ENCODE results near the gene SNX24. TPM values are rescaled to one million over a fixed set of nuclear protein-coding genes. Genes with fewer than 3 reads are reported as not detected.

Gene SNX24
- total and polyA plus RNA-seq, 2 donors (not counting 1 experiment from before 2014, with no cell fraction given), result 13.4 to 22.3 TPM

DNA sequence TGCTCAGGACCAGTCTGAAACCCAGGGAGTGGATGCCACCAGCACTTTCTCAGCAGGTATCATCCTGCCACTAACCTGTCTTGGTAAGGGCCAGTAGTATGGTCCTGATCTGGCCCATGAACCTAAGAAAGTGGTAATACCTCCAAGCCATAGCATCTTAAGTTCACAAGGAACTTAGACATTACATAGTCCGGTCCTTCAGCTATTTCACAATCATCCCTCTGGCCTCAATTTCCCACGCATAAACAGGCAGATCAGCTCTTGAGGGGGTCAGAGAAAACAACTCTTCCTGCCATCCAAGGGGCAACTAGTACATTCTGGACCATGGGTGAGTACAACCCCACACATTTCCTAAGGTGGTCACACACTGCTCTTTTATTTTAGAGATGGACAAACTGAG is 102.9 kb downstream of the SNX24 start:
- DNase-seq (ENCODE audit: low read depth in 2 of 2), result no peak
- Histone ChIP-seq H3K9me3 (ENCODE audit: control insufficient read depth, insufficient read depth, low read depth, low read length) (no peaks in the 10 kb centered on the region), H3K79me2 (ENCODE audit: control insufficient read depth, insufficient read depth, low read length) (no peaks in the 10 kb centered on the region), H4K20me1 (ENCODE audit: control insufficient read depth, extremely low read depth, insufficient read depth, low read length) (no peaks in the 10 kb centered on the region), H2AFZ (ENCODE audit: low read length) (no peak overlapping the region), H3K4me2 (ENCODE audit: extremely low read depth, insufficient read depth, low read length) (no peak overlapping the region), H3K4me1 (ENCODE audit: control insufficient read depth, extremely low read depth, insufficient read depth, low read length) (no peaks in the 10 kb centered on the region), H3K9ac (ENCODE audit: insufficient read depth, low read length) (no peak overlapping the region), H3K4me3 (replicated peaks in 1 of 4; ENCODE audit: control extremely low read depth in 1 of 4, insufficient read depth in 1 of 4, low read depth in 3 of 4, low read length in 4 of 4) (no peak overlapping the region), H3K36me3 (ENCODE audit: control insufficient read depth, insufficient read depth, low read length) (no peaks in the 10 kb centered on the region), H3K27ac (ENCODE audit: insufficient read depth, low read length) (no peak overlapping the region), H3K27me3 (ENCODE audit: control insufficient read depth, insufficient read depth, low read length) (no peaks in the 10 kb centered on the region)
- TF ChIP-seq, protein P1, sequence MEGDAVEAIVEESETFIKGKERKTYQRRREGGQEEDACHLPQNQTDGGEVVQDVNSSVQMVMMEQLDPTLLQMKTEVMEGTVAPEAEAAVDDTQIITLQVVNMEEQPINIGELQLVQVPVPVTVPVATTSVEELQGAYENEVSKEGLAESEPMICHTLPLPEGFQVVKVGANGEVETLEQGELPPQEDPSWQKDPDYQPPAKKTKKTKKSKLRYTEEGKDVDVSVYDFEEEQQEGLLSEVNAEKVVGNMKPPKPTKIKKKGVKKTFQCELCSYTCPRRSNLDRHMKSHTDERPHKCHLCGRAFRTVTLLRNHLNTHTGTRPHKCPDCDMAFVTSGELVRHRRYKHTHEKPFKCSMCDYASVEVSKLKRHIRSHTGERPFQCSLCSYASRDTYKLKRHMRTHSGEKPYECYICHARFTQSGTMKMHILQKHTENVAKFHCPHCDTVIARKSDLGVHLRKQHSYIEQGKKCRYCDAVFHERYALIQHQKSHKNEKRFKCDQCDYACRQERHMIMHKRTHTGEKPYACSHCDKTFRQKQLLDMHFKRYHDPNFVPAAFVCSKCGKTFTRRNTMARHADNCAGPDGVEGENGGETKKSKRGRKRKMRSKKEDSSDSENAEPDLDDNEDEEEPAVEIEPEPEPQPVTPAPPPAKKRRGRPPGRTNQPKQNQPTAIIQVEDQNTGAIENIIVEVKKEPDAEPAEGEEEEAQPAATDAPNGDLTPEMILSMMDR (conservative IDR thresholded peaks at IDR 0.05 in 1 of 2, IDR thresholded peaks at IDR 0.05 in 1 of 2; ENCODE audit: low read depth in 1 of 2, low read length in 2 of 2), result no peak
- TF ChIP-seq EZH2 (IDR thresholded peaks at IDR 0.05; ENCODE audit: low read length, missing control alignments), result no peak

DNA sequence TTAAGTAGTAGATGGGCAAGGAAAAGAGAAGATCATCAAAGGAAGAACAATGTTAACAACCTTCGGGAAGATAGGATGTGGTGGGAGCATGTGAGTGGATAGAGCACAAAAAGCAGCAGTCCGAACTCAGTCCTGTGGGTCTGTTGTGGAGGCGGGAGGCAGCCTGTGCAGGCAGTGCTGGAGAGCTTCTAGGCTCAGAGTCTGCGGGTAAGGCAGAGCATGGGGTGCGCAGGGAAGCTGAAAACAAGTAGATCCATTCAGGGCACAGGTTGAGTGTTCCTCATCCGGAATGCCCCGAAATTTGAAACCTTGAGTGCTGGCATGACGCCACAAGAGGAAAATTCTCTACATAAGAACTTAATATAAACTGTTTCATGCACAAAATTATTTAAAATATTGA is 106.2 kb downstream of the SNX24 start:
- TF ChIP-seq, protein P1 (conservative IDR thresholded peaks at IDR 0.05 in 1 of 2, IDR thresholded peaks at IDR 0.05 in 1 of 2; ENCODE audit: low read depth in 1 of 2, low read length in 2 of 2), result no peak
- TF ChIP-seq EZH2 (IDR thresholded peaks at IDR 0.05; ENCODE audit: low read length, missing control alignments), result no peak
- Histone ChIP-seq H4K20me1 (ENCODE audit: control insufficient read depth, extremely low read depth, insufficient read depth, low read length) (no peaks in the 10 kb centered on the region), H3K4me3 (replicated peaks in 1 of 4; ENCODE audit: control extremely low read depth in 1 of 4, insufficient read depth in 1 of 4, low read depth in 3 of 4, low read length in 4 of 4) (no peak overlapping the region), H3K27me3 (ENCODE audit: control insufficient read depth, insufficient read depth, low read length) (no peaks in the 10 kb centered on the region), H3K79me2 (ENCODE audit: control insufficient read depth, insufficient read depth, low read length) (no peaks in the 10 kb centered on the region), H3K4me2 (ENCODE audit: extremely low read depth, insufficient read depth, low read length) (no peak overlapping the region), H2AFZ (ENCODE audit: low read length) (no peak overlapping the region), H3K36me3 (ENCODE audit: control insufficient read depth, insufficient read depth, low read length) (no peaks in the 10 kb centered on the region), H3K4me1 (ENCODE audit: control insufficient read depth, extremely low read depth, insufficient read depth, low read length) (no peaks in the 10 kb centered on the region), H3K9me3 (ENCODE audit: control insufficient read depth, insufficient read depth, low read depth, low read length) (no peaks in the 10 kb centered on the region), H3K9ac (ENCODE audit: insufficient read depth, low read length) (no peak overlapping the region), H3K27ac (ENCODE audit: insufficient read depth, low read length) (no peak overlapping the region)
- no peak for DNase-seq (ENCODE audit: low read depth in 2 of 2)

DNA sequence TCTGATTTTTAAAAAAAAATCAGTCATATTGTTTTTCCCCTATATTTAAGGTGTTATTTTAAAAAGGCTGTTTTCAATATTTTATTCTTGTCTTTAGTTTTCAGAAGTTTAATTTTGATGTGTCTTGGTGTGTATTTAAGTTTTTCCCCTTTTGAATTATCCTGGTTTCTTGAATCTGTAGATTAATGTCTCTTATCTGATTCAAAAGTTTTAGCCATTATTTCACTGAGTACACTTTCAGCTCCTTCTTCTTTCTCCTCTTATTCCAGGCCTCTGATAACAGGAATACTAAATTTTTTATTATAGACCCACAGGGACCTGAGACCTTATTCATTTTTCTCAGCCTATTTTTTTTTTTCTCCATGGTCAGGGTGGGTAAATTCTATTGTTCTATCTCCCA is 109.3 kb downstream of the SNX24 start:
- no peak overlapping the region for H2AFZ ChIP-seq (ENCODE audit: low read length)
- H3K9me3 ChIP-seq (ENCODE audit: control insufficient read depth, insufficient read depth, low read depth, low read length), result no peaks in the 10 kb centered on the region
- H3K4me2 ChIP-seq (ENCODE audit: extremely low read depth, insufficient read depth, low read length), result no peak overlapping the region
- TF ChIP-seq, protein P1 (conservative IDR thresholded peaks at IDR 0.05 in 1 of 2, IDR thresholded peaks at IDR 0.05 in 1 of 2; ENCODE audit: low read depth in 1 of 2, low read length in 2 of 2), result no peak
- no peak for TF ChIP-seq EZH2 (IDR thresholded peaks at IDR 0.05; ENCODE audit: low read length, missing control alignments)
- no peaks in the 10 kb centered on the region for H4K20me1 ChIP-seq (ENCODE audit: control insufficient read depth, extremely low read depth, insufficient read depth, low read length)
- H3K4me3 ChIP-seq (replicated peaks in 1 of 4; ENCODE audit: control extremely low read depth in 1 of 4, insufficient read depth in 1 of 4, low read depth in 3 of 4, low read length in 4 of 4), result no peak overlapping the region
- H3K27ac ChIP-seq (ENCODE audit: insufficient read depth, low read length), result no peak overlapping the region
- no peaks in the 10 kb centered on the region for H3K79me2 ChIP-seq (ENCODE audit: control insufficient read depth, insufficient read depth, low read length)
- no peaks in the 10 kb centered on the region for H3K36me3 ChIP-seq (ENCODE audit: control insufficient read depth, insufficient read depth, low read length)
- H3K4me1 ChIP-seq (ENCODE audit: control insufficient read depth, extremely low read depth, insufficient read depth, low read length), result no peaks in the 10 kb centered on the region
- DNase-seq (ENCODE audit: low read depth in 2 of 2), result no peak
- H3K27me3 ChIP-seq (ENCODE audit: control insufficient read depth, insufficient read depth, low read length), result no peaks in the 10 kb centered on the region
- no peak overlapping the region for H3K9ac ChIP-seq (ENCODE audit: insufficient read depth, low read length)
